AG04450 (cell line): ENCODE measurements around the gene PSME2. TPM values are rescaled to one million over a fixed set of nuclear protein-coding genes. Genes with fewer than 3 reads are reported as not detected.

Source experiments
- CTCF ChIA-PET: fragments of 300-600, 350-600 bp; formaldehyde crosslinking; extraction: SDS; loops from one replicate; lab custom pipeline; 2022; ENCODE audit warnings: antibody characterized with exemption, inconsistent platforms; lab: Charles Lee
- POLR2A ChIA-PET: fragments of 350-600 bp; formaldehyde crosslinking; extraction: SDS; loops from one replicate; lab custom pipeline; 2021; ENCODE audit warnings: antibody characterized with exemption, inconsistent platforms; lab: Yijun Ruan, JAX
- DNase-seq: peaks from one replicate; pipeline ENCODE4 v3.0.0-alpha.2; 2011; ENCODE audit warnings: low read depth, low spot score
- H3K27ac ChIP-seq: one replicate; pipeline ENCODE4 v1.5.1; 2012; ENCODE audit warnings: low read depth, low read length, control low read depth
- H3K27me3 ChIP-seq: one replicate; pipeline ENCODE4 v1.6.0; 2012; ENCODE audit warnings: low read length; ENCODE audit not compliant: control insufficient read depth, insufficient read depth
- H3K4me3 ChIP-seq: 2 replicates; pipeline ENCODE4 v1.5.1; 2011; ENCODE audit warnings: mild to moderate bottlenecking, low read depth, low read length, control low read depth
- H3K9me3 ChIP-seq: 2 replicates; pipeline ENCODE4 v1.5.1; 2012; ENCODE audit warnings: low read length; ENCODE audit not compliant: control insufficient read depth, insufficient read depth
- CTCF ChIP-seq: IDR thresholded peaks from 2 replicates; pipeline ENCODE4 v1.5.1; 2011; ENCODE audit warnings: low read depth, low read length, control low read depth, inconsistent platforms
- polyA plus RNA-seq: library from polyadenylated mRNA; depleted of rRNA; stranded (reverse); fragments of >200 nt; gene quantifications from 2 replicates; pipeline ENCODE4 v1.2.3, GENCODE V29; 2011; rRNA removed
- small RNA-seq: library from RNA; depleted of rRNA; stranded (forward); fragments of <200 nt; gene quantifications from one replicate; pipeline ENCODE3, GENCODE V24; 2012; ENCODE audit warnings: low read depth; ENCODE audit not compliant: insufficient read length

PSME2 gene
- polyA plus RNA-seq, 1 experiment = 191 TPM

- Histone ChIP-seq H3K27me3 (no peaks in the 10 kb centered on the region), H3K4me3 (peak overlapping the region; percentile 83), H3K27ac (peak overlapping the region; percentile 68), H3K9me3 (no peaks in the 10 kb centered on the region; the same call in 1 of the 2 replicates)
- POLR2A ChIA-PET = interaction anchor here (1.0 to 3.1 kb wide), 4 partner anchors 10 to 37 kb away, joined by 3 to 36 read pairs (median 4); partner anchors contain the start of genes DCAF11 and NRL
- CTCF ChIA-PET = interaction anchor here (8.4 to 9.9 kb wide), 2 partner anchors 11 to 37 kb away, joined by 196 to 212 read pairs; no protein-coding TSS in a partner anchor
- no peak for TF ChIP-seq CTCF
- no peak for DNase-seq
These were observed 51.6 kb downstream of the PSME2 start for GRCh38 chr14:24094841-24095270.

GRCh38 chr14:24093901-24094840 is 52.2 kb downstream of the PSME2 start, which contains the start of gene PCK2:
Gene PCK2 (plus strand): TSS chr14:24094311. CDS start chr14:24094406, 95 bp downstream.
- TF ChIP-seq CTCF = no peak
- peak within 1 kb of the TSS; percentile 68 for H3K27ac ChIP-seq
- POLR2A ChIA-PET = interaction anchor here (0.5 to 3.1 kb wide), 7 partner anchors 8 to 61 kb away, joined by 3 to 36 read pairs (median 4); partner anchors contain the start of genes DCAF11 and NRL
- no peaks in the 10 kb centered on the region; the same call in 1 of the 2 replicates for H3K9me3 ChIP-seq
- CTCF ChIA-PET = interaction anchor here (0.6 to 9.9 kb wide), 8 partner anchors 12 to 534 kb away, joined by 3 to 212 read pairs (median 7); partner anchors contain the start of genes DCAF11 and NRL
- H3K4me3 ChIP-seq = peak within 1 kb of the TSS; percentile 83
- no peaks in the 10 kb centered on the region for H3K27me3 ChIP-seq
- DNase-seq = peak; percentile 73

Small RNA genes within 50 kb of the gene (small RNA-seq; reads per million reads assigned to genes)
- gene AL136295.4 (not detected), gene IPO4 (not detected), gene IRF9 (not detected), gene RNA5SP383 (not detected)

Other genes with a start within 250 kb of the PSME2 start
- 23.0 and 24.6 TPM in 2 replicates for gene DHRS4, start 192.8 kb downstream of the PSME2 start, polyA plus RNA-seq
- gene DHRS4L2, start 157.7 kb downstream of the PSME2 start, polyA plus RNA-seq = 14.8 and 17.5 TPM in 2 replicates
- 0.02 TPM in 1 of 2 replicates, not detected in the other for gene CARMIL3, start 94.6 kb downstream of the PSME2 start, polyA plus RNA-seq
- gene CPNE6, start 75.0 kb downstream of the PSME2 start, polyA plus RNA-seq = not detected in 2 replicates
- 47.0 and 59.9 TPM in 2 replicates for gene PCK2, start 52.3 kb downstream of the PSME2 start, polyA plus RNA-seq
- 29.7 and 32.5 TPM in 2 replicates for gene DCAF11, start 31.8 kb downstream of the PSME2 start, polyA plus RNA-seq
- gene NRL, start 31.7 kb downstream of the PSME2 start, polyA plus RNA-seq = 0.41 and 0.46 TPM in 2 replicates
- gene FITM1, start 16.0 kb downstream of the PSME2 start, polyA plus RNA-seq = 0.07 TPM in 1 of 2 replicates, not detected in the other
- gene PSME1, start 10.4 kb downstream of the PSME2 start, polyA plus RNA-seq = 80.0 and 94.9 TPM in 2 replicates
- gene EMC9, start 5.0 kb downstream of the PSME2 start, polyA plus RNA-seq = 4.4 and 6.3 TPM in 2 replicates
- 7.4 and 14.4 TPM in 2 replicates for gene RNF31, start 888 bp upstream of the PSME2 start, polyA plus RNA-seq
- gene IRF9, start 14.7 kb upstream of the PSME2 start, polyA plus RNA-seq = 48.4 and 55.1 TPM in 2 replicates
- 1.5 and 2.5 TPM in 2 replicates for gene REC8, start 25.5 kb upstream of the PSME2 start, polyA plus RNA-seq
- 15.2 and 20.9 TPM in 2 replicates for gene IPO4, start 42.2 kb upstream of the PSME2 start, polyA plus RNA-seq
- gene TM9SF1, start 48.8 kb upstream of the PSME2 start, polyA plus RNA-seq = 41.7 and 44.9 TPM in 2 replicates
- gene TSSK4, start 59.1 kb upstream of the PSME2 start, polyA plus RNA-seq = not detected in 2 replicates
- 48.0 and 55.7 TPM in 2 replicates for gene CHMP4A, start 66.9 kb upstream of the PSME2 start, polyA plus RNA-seq
- 14.9 and 16.1 TPM in 2 replicates for gene MDP1, start 69.5 kb upstream of the PSME2 start, polyA plus RNA-seq
- 335 and 363 TPM in 2 replicates for gene NEDD8, start 85.8 kb upstream of the PSME2 start, polyA plus RNA-seq
- gene GMPR2, start 86.3 kb upstream of the PSME2 start, polyA plus RNA-seq = 89.2 and 95.6 TPM in 2 replicates
- gene TINF2, start 96.0 kb upstream of the PSME2 start, polyA plus RNA-seq = 38.2 and 38.4 TPM in 2 replicates
- 0.97 and 1.4 TPM in 2 replicates for gene TGM1, start 116.6 kb upstream of the PSME2 start, polyA plus RNA-seq
- 17.9 and 24.7 TPM in 2 replicates for gene RABGGTA, start 125.0 kb upstream of the PSME2 start, polyA plus RNA-seq
- gene DHRS1, start 153.2 kb upstream of the PSME2 start, polyA plus RNA-seq = 33.8 and 36.6 TPM in 2 replicates
- gene NOP9, start 153.2 kb upstream of the PSME2 start, polyA plus RNA-seq = 12.0 and 13.7 TPM in 2 replicates
- 0.31 and 0.48 TPM in 2 replicates for gene CIDEB, start 161.4 kb upstream of the PSME2 start, polyA plus RNA-seq
- gene LTB4R2, start 163.5 kb upstream of the PSME2 start, polyA plus RNA-seq = 0.91 and 0.93 TPM in 2 replicates
- gene LTB4R, start 164.9 kb upstream of the PSME2 start, polyA plus RNA-seq = 0.98 and 1.2 TPM in 2 replicates
- 0.04 TPM in 1 of 2 replicates, not detected in the other for gene ADCY4, start 188.5 kb upstream of the PSME2 start, polyA plus RNA-seq
- gene RIPK3, start 193.4 kb upstream of the PSME2 start, polyA plus RNA-seq = 0.09 TPM in 1 of 2 replicates, not detected in the other
- gene NFATC4, start 221.6 kb upstream of the PSME2 start, polyA plus RNA-seq = 35.7 and 42.0 TPM in 2 replicates